22Rv1 (cell line): ENCODE results near the gene VILL.

Source experiments
- ZFX ChIP-seq: fragments of 450-650 bp; IDR thresholded peaks from 2 replicates; pipeline ENCODE4 v1.6.1; 2017; ENCODE audit warnings: antibody characterized with exemption, borderline replicate concordance
- TF ChIP-seq, protein P1 (sequence below): fragments of 450-650 bp; IDR thresholded peaks from 2 replicates; pipeline ENCODE4 v1.5.1; 2017; ENCODE audit warnings: mild to moderate bottlenecking

DNA sequence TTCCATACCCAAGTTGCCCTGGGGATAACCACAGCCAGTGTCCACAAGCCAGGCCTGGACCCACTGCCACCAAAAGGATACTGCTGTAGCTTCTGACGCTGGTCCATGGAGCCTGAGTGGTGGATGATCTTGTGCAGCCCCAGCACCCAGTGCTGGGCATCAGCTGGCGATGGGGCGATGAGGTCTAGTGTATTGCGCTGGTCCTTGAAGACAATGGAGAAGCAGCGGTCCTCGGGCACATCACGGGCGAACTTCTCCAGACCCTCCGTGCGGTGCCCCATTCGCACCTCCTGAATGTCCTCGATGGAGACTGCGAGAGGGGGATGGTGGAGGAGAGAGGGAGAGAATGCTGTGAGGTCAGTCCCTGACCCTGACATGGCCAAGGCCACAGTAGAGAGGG lies 25.8 kb downstream of the VILL start:
- TF ChIP-seq, protein P1, sequence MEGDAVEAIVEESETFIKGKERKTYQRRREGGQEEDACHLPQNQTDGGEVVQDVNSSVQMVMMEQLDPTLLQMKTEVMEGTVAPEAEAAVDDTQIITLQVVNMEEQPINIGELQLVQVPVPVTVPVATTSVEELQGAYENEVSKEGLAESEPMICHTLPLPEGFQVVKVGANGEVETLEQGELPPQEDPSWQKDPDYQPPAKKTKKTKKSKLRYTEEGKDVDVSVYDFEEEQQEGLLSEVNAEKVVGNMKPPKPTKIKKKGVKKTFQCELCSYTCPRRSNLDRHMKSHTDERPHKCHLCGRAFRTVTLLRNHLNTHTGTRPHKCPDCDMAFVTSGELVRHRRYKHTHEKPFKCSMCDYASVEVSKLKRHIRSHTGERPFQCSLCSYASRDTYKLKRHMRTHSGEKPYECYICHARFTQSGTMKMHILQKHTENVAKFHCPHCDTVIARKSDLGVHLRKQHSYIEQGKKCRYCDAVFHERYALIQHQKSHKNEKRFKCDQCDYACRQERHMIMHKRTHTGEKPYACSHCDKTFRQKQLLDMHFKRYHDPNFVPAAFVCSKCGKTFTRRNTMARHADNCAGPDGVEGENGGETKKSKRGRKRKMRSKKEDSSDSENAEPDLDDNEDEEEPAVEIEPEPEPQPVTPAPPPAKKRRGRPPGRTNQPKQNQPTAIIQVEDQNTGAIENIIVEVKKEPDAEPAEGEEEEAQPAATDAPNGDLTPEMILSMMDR: no peak
- TF ChIP-seq ZFX: no peak
